Stimulated activated effector memory CD8-positive, alpha-beta T cell treated with anti-CD3 and anti-CD28 coated beads, Interleukin-12 subunit alpha, Interleukin-12 subunit beta, amount 100 ng/mL, for 72 hours (primary cell): ENCODE data around the gene B4GALT2.

Experiments
- ATAC-seq: fragments of 150-1000 bp; cut with Tn5 transposase; 2 replicates; pipeline ENCODE4 v1.10.0; 2021
- DNase-seq, 2 donors: peaks; one replicate each; pipeline ENCODE4 v3.0.0; 2021 to 2022; ENCODE audit warnings: low spot score in 2 of 2
- H3K27ac Mint-ChIP-seq: one replicate; pipeline ENCODE4 v1.8.0; 2022; ENCODE audit warnings: mild to moderate bottlenecking, mixed read lengths
- H3K36me3 Mint-ChIP-seq: one replicate; pipeline ENCODE4 v1.8.0; 2022; ENCODE audit warnings: mild to moderate bottlenecking, mixed read lengths
- H3K4me1 Mint-ChIP-seq: one replicate; pipeline ENCODE4 v1.8.0; 2022; ENCODE audit warnings: mixed read lengths
- H3K4me3 Mint-ChIP-seq: one replicate; pipeline ENCODE4 v1.8.0; 2022; ENCODE audit warnings: mild to moderate bottlenecking, mixed read lengths
- H3K9me3 Mint-ChIP-seq: one replicate; pipeline ENCODE4 v1.8.0; 2022; ENCODE audit warnings: mixed read lengths

B4GALT2 gene

GRCh38 chr1:43938892-43939587 lies 40.0 kb upstream of the B4GALT2 start:
- DNase-seq, result no peak
- Mint-ChIP-seq H3K27ac (peak overlapping the region; percentile 38), H3K4me3 (no peak overlapping the region), H3K36me3 (peaks cover 9% of the 10 kb centered on the region), H3K4me1 (peaks cover 17% of the 10 kb centered on the region), H3K9me3 (no peaks in the 10 kb centered on the region)
- no peak for ATAC-seq

GRCh38 chr1:43942411-43942810 lies 36.6 kb upstream of the B4GALT2 start:
- peak overlapping the region; percentile 36 for H3K27ac Mint-ChIP-seq
- peaks cover 20% of the 10 kb centered on the region for H3K36me3 Mint-ChIP-seq
- ATAC-seq, result no peak
- DNase-seq, result no peak
- no peaks in the 10 kb centered on the region for H3K9me3 Mint-ChIP-seq
- H3K4me1 Mint-ChIP-seq, result peaks cover 35% of the 10 kb centered on the region
- H3K4me3 Mint-ChIP-seq, result no peak overlapping the region

- ATAC-seq, result no peak
- no peak for DNase-seq
- Mint-ChIP-seq H3K9me3 (no peaks in the 10 kb centered on the region), H3K4me1 (peaks cover 49% of the 10 kb centered on the region), H3K27ac (peak overlapping the region; percentile 99), H3K4me3 (peak overlapping the region; percentile 93), H3K36me3 (peaks cover 20% of the 10 kb centered on the region)
Observed at GRCh38 chr1:43944860-43945259, 34.1 kb upstream of the B4GALT2 start.

DNA sequence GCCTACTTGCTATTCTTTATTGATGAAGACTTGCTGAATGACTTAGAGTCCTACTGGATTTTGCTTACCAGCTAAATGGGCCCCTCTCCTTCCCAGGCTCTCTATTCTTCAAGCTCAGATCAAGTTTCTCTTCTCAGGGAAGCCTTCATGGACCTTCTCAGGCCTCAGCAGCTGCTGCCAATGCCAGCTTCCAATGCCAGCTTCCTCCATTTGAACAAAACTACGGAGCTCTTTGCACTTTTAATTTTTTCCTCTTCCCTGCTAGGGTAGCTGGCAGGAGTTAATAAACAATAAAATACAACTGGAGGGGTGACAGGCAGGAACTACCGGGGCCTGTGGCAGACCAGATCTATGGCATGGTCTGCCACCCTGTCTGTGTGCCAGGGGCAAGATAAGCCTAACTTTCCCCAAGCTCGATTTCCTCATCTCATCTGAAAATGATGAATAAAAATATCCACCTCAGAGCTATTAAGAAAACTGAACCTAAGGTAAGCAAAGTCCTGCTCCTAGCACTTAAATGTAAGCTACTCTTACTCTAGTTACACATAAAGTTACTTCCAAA lies 33.3 kb upstream of the B4GALT2 start:
- Mint-ChIP-seq H3K27ac (peak overlapping the region; percentile 99), H3K36me3 (peaks cover 20% of the 10 kb centered on the region), H3K4me1 (peaks cover 57% of the 10 kb centered on the region), H3K4me3 (peak overlapping the region; percentile 93), H3K9me3 (no peaks in the 10 kb centered on the region)
- DNase-seq, result no peak
- ATAC-seq, result no peak

GRCh38 chr1:43946236-43947060 lies 32.6 kb upstream of the B4GALT2 start, which contains the start of gene IPO13:
Gene IPO13 (plus strand): TSS chr1:43946950. CDS start chr1:43947601, 651 bp downstream.
- H3K4me1 Mint-ChIP-seq, result peaks cover 64% of the 10 kb centered on the region
- H3K4me3 Mint-ChIP-seq, result peak within 1 kb of the TSS; percentile 93
- ATAC-seq (peak; percentile 97), DNase-seq (peak; percentile 98 to 99)
- H3K36me3 Mint-ChIP-seq, result peaks cover 20% of the 10 kb centered on the region
- no peaks in the 10 kb centered on the region for H3K9me3 Mint-ChIP-seq
- peak within 1 kb of the TSS; percentile 99 for H3K27ac Mint-ChIP-seq

GRCh38 chr1:43947061-43947873 lies 31.7 kb upstream of the B4GALT2 start:
- Mint-ChIP-seq H3K36me3 (peaks cover 20% of the 10 kb centered on the region), H3K27ac (peak overlapping the region; percentile 99), H3K4me3 (peak overlapping the region; percentile 93), H3K9me3 (no peaks in the 10 kb centered on the region), H3K4me1 (peaks cover 66% of the 10 kb centered on the region)
- no peak for DNase-seq
- ATAC-seq, result no peak

DNA sequence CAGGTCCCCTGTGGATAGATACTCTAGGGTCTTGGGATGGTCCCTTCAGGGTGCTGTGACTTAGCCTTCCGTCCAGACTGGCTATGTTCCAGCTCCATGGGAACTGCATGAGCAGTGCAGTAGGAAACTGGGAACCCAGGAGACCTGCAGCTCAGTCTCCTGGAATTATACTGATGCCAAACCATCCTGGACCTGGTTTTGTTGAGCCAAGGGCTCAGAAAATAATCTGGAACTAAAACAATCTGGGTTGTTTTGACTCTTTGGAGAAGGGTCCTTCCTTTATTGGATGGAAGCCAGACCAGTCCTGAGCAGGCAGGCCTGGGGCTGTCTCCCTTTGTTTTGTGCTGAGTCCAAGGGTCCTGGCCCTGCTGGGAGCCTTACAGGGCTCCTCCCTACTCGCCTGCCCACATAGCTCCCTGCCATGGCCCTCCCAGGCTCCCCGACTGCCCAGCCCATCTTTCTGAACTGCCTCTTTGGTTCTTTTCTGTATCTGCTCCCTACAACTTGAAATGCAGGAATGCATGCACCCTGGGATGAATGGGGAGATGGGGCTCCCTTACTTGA lies 31.1 kb upstream of the B4GALT2 start:
- no peaks in the 10 kb centered on the region for H3K9me3 Mint-ChIP-seq

DNA sequence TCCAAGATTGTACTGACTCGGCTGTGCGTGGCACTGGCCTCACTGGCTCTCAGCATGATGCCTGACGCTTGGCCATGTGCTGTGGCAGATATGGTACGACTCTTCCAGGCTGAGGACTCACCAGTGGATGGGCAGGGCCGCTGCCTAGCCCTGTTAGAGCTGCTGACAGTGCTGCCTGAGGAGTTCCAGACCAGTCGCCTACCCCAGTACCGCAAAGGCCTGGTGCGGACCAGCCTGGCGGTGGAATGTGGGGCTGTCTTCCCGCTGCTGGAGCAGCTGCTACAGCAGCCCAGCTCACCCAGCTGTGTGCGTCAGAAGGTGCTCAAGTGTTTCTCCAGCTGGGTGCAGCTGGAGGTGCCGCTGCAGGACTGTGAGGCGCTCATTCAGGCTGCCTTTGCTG lies 29.3 kb upstream of the B4GALT2 start:
- Mint-ChIP-seq H3K27ac (no peak overlapping the region), H3K9me3 (no peaks in the 10 kb centered on the region), H3K36me3 (peaks cover 11% of the 10 kb centered on the region), H3K4me1 (peaks cover 53% of the 10 kb centered on the region), H3K4me3 (no peak overlapping the region)
- DNase-seq (no peak), ATAC-seq (no peak)

More for the DNA sequence above, 31.1 kb upstream of the B4GALT2 start:
- DNase-seq (no peak), ATAC-seq (no peak)
- peak overlapping the region; percentile 93 for H3K4me3 Mint-ChIP-seq
- H3K27ac Mint-ChIP-seq, result peak overlapping the region; percentile 99
- H3K36me3 Mint-ChIP-seq, result peaks cover 20% of the 10 kb centered on the region
- peaks cover 60% of the 10 kb centered on the region for H3K4me1 Mint-ChIP-seq

DNA sequence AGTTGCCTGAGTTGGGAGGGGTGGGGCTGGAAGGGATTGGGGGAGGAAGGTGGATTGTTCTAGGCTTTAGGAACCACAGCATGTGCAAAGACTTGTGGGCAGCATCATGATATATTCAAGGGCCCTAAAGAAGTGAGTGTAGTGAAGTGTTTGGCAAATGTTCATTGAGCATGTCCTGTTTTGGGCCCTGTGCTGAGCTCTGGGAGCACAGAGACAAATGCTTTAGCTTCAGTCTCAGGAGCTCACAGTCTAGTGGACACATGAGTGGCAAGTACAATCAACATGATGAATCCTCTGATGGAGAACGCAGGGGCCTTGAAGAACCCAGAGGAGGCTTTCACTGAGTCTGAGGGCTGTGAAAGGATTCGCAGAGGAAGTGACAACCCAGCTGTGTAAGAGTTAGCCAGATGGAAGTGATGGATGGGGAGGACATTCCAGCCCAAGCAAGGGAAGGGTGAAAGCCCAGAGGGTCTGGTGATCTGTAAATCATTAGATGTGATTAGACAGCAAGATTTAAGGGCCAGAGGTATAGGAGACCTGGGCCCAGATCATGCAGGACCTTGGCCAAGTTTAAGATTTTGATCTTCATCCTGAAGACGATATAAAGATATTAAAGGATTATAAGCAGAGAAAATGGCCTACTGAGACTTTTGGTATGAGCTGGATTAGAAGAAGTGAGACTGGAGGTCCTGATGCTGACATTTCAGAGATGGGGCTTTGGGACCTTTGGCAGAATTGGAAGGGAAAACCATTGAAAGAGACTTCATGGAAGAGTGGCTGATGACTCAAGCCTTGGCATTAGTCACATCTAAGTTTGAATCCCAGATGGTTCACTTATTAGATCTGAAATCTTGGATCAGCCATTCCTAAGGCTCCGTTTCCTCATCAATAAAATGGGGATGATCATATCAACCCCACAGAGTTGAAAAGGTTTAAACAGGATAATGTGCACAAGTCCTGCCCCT lies 27.7 kb upstream of the B4GALT2 start:
- H3K36me3 Mint-ChIP-seq, result peaks cover 2% of the 10 kb centered on the region
- H3K27ac Mint-ChIP-seq, result peak overlapping the region; percentile 29
- H3K4me3 Mint-ChIP-seq, result no peak overlapping the region
- H3K4me1 Mint-ChIP-seq, result peaks cover 37% of the 10 kb centered on the region
- DNase-seq (no peak), ATAC-seq (no peak)
- no peaks in the 10 kb centered on the region for H3K9me3 Mint-ChIP-seq

DNA sequence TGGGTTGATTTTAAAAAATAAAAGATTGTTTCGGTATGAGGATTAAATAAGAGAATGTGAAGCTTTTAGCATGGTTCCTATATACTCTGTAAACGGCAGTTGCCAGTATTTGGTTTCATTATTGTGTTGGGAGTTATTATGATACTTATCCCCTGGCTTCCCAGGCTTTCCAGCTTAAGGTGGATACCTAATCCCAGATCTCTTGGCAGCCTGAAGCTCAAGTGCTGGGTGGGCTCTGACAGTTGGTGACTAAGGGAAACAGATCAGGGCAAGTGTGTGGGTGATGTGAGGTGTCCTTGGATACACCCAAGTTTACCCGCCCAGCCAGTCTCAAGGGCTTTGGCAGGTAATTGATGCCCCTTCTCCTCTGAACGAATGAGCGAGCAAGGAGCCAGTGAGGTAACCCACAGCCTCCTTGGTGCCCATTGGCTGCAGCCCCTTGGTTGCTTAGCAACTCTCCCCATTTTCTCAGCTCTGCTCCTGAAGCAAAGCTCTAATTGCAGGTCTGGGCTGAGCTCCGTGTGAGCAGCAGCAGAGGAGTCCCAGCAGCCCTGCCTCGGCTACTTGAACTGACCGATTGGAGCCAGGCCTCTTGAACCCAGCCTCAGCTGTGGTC lies 26.2 kb upstream of the B4GALT2 start:
- DNase-seq, result no peak
- no peak overlapping the region for H3K27ac Mint-ChIP-seq
- H3K9me3 Mint-ChIP-seq, result no peaks in the 10 kb centered on the region
- ATAC-seq, result no peak
- no peak overlapping the region for H3K4me3 Mint-ChIP-seq
- H3K36me3 Mint-ChIP-seq, result peaks cover 9% of the 10 kb centered on the region
- peaks cover 27% of the 10 kb centered on the region for H3K4me1 Mint-ChIP-seq

GRCh38 chr1:43953361-43953760 lies 25.6 kb upstream of the B4GALT2 start:
- DNase-seq (no peak), ATAC-seq (no peak)
- peaks cover 11% of the 10 kb centered on the region for H3K36me3 Mint-ChIP-seq
- no peak overlapping the region for H3K27ac Mint-ChIP-seq
- H3K4me3 Mint-ChIP-seq, result no peak overlapping the region
- no peaks in the 10 kb centered on the region for H3K9me3 Mint-ChIP-seq
- H3K4me1 Mint-ChIP-seq, result peaks cover 22% of the 10 kb centered on the region

DNA sequence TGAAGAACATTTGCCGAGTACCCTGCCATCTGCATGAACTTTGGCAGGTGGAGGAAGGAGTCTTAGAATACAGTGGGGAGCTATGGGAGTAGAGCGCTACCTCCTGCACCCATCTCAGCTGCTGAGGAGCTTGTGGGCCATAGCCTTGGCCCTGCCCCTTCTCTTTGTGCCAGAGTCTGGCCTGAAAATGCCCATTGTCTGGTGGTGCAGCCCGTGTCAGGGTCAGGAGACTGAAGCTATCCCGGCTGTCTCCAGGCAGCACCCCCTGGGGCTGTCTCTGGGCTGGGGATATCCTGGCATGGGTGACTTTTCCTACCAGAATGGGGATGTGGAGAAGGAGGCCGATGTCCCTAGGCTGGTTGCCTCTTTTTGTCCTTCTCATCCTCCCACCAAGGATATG lies 25.0 kb upstream of the B4GALT2 start:
- Mint-ChIP-seq H3K27ac (peak overlapping the region; percentile 5), H3K4me1 (peaks cover 16% of the 10 kb centered on the region), H3K9me3 (no peaks in the 10 kb centered on the region), H3K36me3 (peaks cover 11% of the 10 kb centered on the region), H3K4me3 (no peak overlapping the region)
- DNase-seq (no peak), ATAC-seq (no peak)

- peaks cover 3% of the 10 kb centered on the region for H3K4me1 Mint-ChIP-seq
- no peak overlapping the region for H3K4me3 Mint-ChIP-seq
- ATAC-seq (no peak), DNase-seq (no peak)
- H3K36me3 Mint-ChIP-seq, result peaks cover 11% of the 10 kb centered on the region
- no peak overlapping the region for H3K27ac Mint-ChIP-seq
- H3K9me3 Mint-ChIP-seq, result no peaks in the 10 kb centered on the region
Observed at GRCh38 chr1:43956234-43956633, 22.8 kb upstream of the B4GALT2 start.
